Measurements from ENCODE around the gene CXCL6. TPM values are rescaled to one million over a fixed set of nuclear protein-coding genes. Genes with fewer than 3 reads are reported as not detected.

The CXCL6 gene
- 3.4 TPM for total RNA-seq

DNA sequence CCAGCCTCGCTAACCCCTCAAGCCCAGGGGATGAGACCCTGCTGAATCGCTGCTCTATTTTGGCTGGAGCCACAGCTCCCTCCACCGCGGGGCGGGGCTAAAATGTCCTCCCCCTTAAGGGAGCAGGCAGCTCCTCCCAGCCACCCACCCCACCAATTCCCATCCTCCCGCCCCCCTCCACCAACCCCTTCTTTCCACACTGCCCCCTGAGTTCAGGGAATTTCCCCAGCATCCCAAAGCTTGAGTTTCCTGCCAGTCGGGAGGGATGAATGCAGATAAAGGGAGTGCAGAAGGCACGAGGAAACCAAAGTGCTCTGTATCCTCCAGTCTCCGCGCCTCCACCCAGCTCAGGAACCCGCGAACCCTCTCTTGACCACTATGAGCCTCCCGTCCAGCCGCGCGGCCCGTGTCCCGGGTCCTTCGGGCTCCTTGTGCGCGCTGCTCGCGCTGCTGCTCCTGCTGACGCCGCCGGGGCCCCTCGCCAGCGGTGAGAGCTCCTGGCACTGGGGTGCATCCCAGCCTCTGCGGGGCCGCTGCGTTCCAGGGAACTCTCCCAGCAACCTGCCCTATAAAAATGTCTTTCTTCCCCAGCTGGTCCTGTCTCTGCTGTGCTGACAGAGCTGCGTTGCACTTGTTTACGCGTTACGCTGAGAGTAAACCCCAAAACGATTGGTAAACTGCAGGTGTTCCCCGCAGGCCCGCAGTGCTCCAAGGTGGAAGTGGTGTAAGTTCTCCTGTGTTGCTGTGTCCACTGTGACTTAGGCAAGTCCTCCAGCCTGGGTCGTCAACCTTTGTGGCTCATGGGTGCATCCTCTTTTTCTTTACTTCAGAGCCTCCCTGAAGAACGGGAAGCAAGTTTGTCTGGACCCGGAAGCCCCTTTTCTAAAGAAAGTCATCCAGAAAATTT is at the start of gene CXCL6:
CXCL6 (plus strand) TSS at position 306 of the 907 bp plus-strand sequence; CDS start at position 379, 73 bp downstream.
- DNase-seq (ENCODE audit: low spot score), result no peak

GRCh38 chr4:73788411-73788810 is 48.1 kb upstream of the CXCL6 start:
- no peak for DNase-seq (ENCODE audit: low spot score)

- no peak for DNase-seq (ENCODE audit: low spot score)
These were observed 37.6 kb upstream of the CXCL6 start for GRCh38 chr4:73798842-73799241.

DNA sequence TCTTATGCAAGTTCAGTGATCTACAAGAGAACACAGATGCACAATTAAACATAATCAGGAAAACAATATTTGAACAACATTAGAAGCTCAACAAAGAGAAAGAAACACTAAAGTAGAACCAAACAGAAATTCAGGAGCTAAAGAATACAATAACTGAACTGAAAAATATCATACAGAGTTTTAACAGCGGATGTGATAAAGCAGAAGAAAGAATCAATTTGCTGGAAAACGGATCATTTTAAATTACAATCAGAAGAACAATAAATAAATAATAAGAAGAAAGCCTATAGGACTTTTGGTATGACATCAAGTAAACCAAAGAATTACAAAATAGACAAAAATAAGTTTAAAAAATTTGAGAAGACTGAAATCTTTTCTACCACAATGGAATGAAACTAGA is 36.3 kb upstream of the CXCL6 start:
- no peak for DNase-seq (ENCODE audit: low spot score)

- no peak for DNase-seq (ENCODE audit: low spot score)
These were observed 34.8 kb upstream of the CXCL6 start for GRCh38 chr4:73801692-73802091.

GRCh38 chr4:73803213-73803612 is 33.3 kb upstream of the CXCL6 start:
- DNase-seq (ENCODE audit: low spot score), result no peak

- DNase-seq (ENCODE audit: low spot score), result no peak
These were observed 26.3 kb upstream of the CXCL6 start for GRCh38 chr4:73810191-73810590.

DNA sequence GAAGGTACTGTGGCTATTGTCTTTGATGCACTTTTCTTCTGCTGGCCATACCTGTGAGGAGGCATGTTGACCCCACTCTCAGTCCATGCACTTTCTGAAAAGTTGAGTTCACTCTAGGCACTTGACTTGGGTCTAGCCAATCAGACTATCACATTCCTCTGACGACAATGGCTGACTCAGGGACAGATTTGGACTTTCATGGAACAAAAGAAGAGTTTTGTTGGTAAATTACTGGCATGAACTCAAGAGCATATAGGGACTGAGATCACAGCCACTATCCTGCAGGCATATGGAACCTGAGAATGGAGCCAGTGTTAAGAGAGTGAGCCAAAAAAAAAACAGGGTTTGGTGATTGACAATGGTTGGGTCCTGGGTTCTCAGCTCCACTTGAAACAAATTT is 24.6 kb upstream of the CXCL6 start:
- no peak for DNase-seq (ENCODE audit: low spot score)

- no peak for DNase-seq (ENCODE audit: low spot score)
These were observed 21.8 kb upstream of the CXCL6 start for GRCh38 chr4:73814679-73815078.

- no peak for DNase-seq (ENCODE audit: low spot score)
These were observed 21.3 kb upstream of the CXCL6 start for GRCh38 chr4:73815145-73815544.

DNA sequence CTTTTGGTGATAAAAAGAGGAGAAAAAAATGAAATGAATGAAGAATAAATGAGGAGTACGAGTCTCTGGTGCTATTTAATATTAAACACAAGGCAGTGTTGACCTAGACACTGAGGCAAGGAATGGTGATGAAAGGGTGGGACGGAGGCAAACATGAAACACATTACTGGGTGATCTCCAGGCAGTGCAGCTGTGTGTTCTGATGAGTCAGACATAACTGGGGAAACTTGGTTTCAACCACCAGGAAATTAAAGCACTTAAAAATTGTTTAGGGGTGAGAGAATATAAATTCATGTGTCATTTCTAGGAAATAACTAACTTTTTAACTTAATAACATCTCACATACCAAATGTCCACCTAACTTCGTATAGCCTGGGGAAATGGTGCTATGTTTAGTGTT is 19.7 kb upstream of the CXCL6 start:
- no peak for DNase-seq (ENCODE audit: low spot score)

- no peak for DNase-seq (ENCODE audit: low spot score)
These were observed 19.1 kb upstream of the CXCL6 start for GRCh38 chr4:73817341-73817740.

- DNase-seq (ENCODE audit: low spot score), result no peak
These were observed 15.2 kb upstream of the CXCL6 start for GRCh38 chr4:73821325-73821724.

- no peak for DNase-seq (ENCODE audit: low spot score)
These were observed 14.1 kb upstream of the CXCL6 start for GRCh38 chr4:73822389-73822788.

DNA sequence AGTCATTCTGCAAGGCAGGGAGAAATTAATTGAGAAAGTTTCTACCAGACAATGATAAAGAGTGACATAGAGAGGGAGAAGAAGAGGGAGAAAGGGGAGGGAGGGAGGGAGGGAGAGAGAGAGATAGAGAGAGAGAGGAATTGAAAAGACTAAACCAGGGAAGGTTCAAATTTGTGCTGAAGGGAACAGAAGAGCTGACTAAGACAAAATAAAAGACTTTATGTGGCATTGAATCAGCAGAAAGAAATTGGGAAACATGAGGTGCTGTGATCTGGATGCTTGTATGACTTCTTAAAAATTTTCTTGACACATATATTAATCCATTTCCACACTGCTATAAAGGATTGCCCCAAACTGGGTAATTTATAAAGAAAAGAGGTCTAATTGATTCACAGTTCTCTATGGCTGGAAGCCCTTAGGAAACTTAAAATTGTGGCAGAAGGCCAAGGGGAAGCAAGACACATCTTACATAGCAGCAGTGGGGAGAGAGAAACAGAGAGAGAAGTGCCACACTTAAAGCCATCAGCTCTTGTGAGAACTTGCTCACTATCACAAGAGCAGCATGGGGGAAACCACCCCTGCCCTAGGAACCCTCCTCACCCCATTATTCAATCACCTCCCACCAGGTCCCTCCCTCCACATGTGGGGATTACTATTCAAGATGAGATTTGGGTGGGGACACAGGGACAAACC is 13.5 kb upstream of the CXCL6 start:
- no peak for DNase-seq (ENCODE audit: low spot score)

GRCh38 chr4:73823760-73824159 is 12.7 kb upstream of the CXCL6 start:
- DNase-seq (ENCODE audit: low spot score), result no peak

GRCh38 chr4:73828956-73829355 is 7.5 kb upstream of the CXCL6 start:
- no peak for DNase-seq (ENCODE audit: low spot score)

DNA sequence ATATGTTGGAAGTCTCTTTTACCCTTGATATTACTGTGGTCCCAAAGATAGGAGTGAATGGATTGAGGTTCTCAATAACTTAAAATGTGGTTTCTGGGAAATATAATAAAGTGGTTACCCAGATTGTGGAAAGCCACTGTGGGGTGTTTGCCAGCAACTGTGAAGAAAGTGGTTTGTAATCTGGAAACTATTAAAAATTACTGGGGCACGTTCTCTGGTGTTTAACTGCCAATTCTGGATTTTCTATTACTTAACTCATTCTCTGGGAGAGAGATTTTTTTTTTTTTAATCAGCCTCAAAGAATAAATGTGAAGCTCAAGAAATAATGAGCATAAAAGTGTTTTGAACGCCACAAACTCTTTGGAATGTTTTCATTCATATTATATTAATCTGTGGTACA is 4.9 kb upstream of the CXCL6 start:
- DNase-seq (ENCODE audit: low spot score), result no peak

DNA sequence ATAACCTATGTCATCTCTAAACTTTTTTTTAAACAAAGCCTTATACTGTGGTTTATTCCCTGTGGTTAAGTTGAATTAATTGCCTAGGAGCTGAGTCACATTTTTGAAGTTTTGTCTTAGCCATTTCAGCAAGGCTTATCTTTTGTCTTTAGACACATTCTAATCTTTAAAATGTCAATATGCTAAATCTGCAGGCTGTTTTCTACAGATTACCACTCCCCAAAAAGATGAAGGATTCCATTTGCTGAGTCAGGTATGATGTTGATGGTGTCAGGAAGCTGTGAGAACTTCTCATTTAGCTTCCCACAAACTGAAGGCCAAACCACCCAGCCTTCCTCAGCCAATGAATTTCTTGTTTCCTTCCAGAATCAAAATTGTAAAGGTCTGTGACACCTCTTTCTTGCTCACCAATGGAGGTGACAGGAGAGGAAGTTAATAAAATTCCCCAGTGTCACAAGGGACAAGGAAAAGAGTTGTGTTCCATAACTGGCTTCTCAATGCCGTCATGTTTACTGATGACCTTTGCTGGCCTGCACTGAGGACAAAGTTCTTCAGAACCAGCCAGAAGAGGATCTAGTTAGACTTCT is 3.7 kb upstream of the CXCL6 start:
- DNase-seq (ENCODE audit: low spot score), result no peak

- no peak for DNase-seq (ENCODE audit: low spot score)
These were observed 2.6 kb downstream of the CXCL6 start for GRCh38 chr4:73839071-73839470.

DNA sequence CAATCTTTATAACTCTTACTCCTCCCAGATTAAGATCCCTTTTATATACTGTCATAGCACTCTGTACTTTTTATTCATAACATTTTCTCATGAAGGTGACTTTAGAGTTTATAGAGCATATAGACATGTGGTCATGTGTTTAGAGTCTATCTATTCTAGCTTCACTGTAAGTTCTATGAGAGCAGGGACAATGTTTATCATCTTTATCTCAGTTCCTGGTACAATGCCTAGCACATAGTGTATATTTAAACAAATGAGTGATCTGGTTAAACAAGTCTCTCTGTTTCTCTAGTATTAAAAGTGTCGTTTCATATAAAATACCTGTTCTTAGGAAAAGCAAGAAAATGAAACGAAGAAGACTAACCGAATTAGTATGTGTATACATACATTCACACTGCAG is 3.2 kb downstream of the CXCL6 start:
- DNase-seq (ENCODE audit: low spot score), result no peak

- no peak for DNase-seq (ENCODE audit: low spot score)
These were observed 4.9 kb downstream of the CXCL6 start for GRCh38 chr4:73841243-73841925.
